OCI-LY3 (cell line): ENCODE data around the gene CHST11.

ENCODE experiments used
- EZH2phosphoT487 ChIP-seq: fragments of 200-600 bp; shearing (Covaris generic); IDR thresholded peaks from 2 replicates; pipeline ENCODE4 v1.6.1; 2018; ENCODE audit warnings: antibody characterized with exemption, mixed run types, low read depth
- TF ChIP-seq, protein P1 (sequence below): fragments of 200-600, 300-600 bp; sonication (generic); IDR thresholded peaks from 2 replicates; pipeline ENCODE4 v1.5.1; 2014; ENCODE audit warnings: antibody characterized with exemption, low read length, low read depth

DNA sequence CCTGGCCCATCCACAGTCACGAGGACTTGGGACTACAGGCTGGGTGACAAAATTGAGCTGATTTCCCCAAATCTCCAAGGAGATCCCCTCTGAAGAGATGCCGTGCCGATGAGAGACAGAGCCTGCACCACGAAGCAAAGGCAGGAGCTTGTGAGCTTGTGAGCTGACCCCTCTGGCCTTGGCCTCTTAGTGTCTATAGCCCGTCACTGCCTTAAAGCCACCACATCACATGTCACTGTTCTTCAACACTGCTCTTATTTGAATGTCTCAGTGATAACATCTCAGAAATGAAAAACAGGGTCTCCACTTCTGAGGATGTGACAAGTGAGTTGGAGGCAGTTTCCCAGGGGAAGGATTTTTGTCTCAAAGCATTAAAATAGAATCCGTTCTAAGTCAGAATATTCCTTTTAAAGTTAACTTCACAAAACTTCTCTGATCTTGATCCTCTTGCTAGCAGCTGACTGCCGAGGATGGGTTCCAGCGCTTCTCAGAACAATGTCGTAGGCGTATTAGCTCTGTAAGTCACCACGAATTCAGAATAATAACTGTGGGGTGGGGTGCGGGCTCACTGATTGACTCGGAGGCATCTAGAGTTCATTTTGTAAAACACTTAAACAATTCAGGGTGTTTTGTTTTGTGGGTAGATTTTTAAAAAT, 37.5 kb downstream of the CHST11 start:
- no peak for TF ChIP-seq EZH2phosphoT487
- TF ChIP-seq, protein P1, sequence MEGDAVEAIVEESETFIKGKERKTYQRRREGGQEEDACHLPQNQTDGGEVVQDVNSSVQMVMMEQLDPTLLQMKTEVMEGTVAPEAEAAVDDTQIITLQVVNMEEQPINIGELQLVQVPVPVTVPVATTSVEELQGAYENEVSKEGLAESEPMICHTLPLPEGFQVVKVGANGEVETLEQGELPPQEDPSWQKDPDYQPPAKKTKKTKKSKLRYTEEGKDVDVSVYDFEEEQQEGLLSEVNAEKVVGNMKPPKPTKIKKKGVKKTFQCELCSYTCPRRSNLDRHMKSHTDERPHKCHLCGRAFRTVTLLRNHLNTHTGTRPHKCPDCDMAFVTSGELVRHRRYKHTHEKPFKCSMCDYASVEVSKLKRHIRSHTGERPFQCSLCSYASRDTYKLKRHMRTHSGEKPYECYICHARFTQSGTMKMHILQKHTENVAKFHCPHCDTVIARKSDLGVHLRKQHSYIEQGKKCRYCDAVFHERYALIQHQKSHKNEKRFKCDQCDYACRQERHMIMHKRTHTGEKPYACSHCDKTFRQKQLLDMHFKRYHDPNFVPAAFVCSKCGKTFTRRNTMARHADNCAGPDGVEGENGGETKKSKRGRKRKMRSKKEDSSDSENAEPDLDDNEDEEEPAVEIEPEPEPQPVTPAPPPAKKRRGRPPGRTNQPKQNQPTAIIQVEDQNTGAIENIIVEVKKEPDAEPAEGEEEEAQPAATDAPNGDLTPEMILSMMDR, result no peak
